GM08714 (cell line): Measurements from ENCODE around the gene MTRFR.

Experiments
- H3K4me3 ChIP-seq: fragments of 200-500 bp; sonication (Bioruptor generic); 2 replicates; pipeline ENCODE4 v1.5.1; 2014; ENCODE audit warnings: mild to moderate bottlenecking, low read length, inconsistent platforms
- ZNF274 ChIP-seq: IDR thresholded peaks from 2 replicates; pipeline ENCODE4 v1.6.1; 2012; ENCODE audit warnings: mild to moderate bottlenecking, low read depth, low read length

MTRFR gene

DNA sequence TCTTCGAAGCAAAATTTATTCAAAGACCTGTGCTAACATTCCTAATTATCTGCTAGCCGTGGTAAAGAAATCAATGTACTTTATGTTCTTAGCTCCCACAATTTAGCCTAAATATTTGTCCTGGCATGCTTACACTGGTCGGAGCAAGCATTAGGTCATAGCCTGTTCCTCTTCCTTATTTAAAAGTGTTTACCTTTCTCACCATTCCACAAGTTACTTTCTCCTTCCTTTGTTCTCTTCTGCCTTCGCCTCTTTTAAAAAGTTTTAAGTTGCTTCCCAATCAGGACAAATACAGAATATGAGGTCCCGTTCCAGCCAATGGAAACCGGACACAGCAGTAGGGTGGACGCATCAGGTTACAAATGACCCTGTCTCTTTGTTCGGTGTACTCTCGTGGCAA is 26.8 kb downstream of the MTRFR start:
- no peak for TF ChIP-seq ZNF274
- H3K4me3 ChIP-seq: no peak overlapping the region

DNA sequence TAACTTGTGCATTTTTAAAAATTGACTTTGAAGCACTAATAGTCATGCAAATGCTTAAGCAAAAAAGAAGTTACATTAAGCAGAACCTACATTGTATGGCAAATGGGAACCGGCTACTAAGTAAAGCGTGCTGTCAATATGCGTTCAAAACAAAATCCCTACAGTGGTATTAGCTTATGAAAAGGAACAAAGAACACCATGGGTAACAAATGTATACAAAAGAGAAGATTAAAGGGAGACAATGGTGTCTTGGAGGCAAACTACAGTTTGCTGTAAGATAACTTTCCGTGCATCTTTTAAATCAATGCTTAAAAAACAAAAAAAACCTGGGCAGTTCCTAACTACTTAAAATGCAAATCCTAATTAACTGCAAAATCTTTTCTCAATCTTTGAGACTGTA is 28.0 kb downstream of the MTRFR start:
- no peak for TF ChIP-seq ZNF274

DNA sequence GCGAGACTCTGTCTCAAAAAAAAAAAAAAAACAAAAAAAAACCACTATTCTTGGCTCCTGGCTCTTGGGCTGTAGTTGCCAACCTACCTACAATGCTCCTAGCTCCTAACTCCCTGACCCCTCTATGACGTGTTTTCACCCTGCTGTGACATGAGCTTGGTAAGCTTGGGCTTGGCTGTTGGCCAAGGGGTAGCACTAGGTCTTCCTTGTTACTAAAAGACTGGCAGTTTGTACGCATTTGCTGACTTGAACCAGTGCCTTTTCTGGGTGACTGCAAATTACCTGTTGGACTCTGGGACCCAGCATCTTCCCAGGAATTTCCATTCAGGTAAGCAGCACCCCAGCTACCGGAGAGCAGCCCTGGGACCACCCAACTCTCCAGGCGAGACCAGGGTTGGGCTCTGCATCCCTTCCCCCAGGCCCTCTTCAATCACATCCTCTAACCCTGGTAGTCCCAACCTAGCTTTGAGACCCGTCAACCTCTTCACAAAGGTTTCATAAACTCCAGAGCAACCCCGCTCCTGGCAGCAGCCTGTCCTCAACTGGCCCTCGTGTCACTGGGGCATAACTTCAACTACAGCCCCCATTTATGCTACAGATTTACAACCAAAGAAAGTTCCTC is 30.1 kb downstream of the MTRFR start:
- no peak for TF ChIP-seq ZNF274
- no peak overlapping the region for H3K4me3 ChIP-seq

More for the DNA sequence above, 28.0 kb downstream of the MTRFR start:
- no peak overlapping the region for H3K4me3 ChIP-seq

DNA sequence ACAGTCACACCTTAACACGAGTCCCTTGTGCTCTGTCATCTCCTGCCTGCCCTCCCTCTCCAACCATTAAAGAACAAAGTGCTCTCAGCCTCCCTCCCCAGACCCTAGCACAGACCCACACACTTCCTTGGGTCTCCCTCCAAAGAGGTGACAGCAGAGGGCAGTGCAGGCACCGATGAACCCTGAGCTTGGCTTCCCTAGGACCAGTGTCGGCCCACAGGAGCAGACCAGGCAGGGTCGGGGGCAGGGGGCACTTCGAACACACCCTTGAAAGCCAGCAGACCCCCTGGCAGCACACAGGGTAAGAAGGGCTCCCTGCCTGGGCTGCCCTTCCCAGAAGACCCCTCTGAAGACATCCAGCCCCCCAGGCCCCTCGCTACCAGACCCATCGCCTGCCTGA is 31.4 kb downstream of the MTRFR start:
- no peak for TF ChIP-seq ZNF274
- H3K4me3 ChIP-seq: no peak overlapping the region

DNA sequence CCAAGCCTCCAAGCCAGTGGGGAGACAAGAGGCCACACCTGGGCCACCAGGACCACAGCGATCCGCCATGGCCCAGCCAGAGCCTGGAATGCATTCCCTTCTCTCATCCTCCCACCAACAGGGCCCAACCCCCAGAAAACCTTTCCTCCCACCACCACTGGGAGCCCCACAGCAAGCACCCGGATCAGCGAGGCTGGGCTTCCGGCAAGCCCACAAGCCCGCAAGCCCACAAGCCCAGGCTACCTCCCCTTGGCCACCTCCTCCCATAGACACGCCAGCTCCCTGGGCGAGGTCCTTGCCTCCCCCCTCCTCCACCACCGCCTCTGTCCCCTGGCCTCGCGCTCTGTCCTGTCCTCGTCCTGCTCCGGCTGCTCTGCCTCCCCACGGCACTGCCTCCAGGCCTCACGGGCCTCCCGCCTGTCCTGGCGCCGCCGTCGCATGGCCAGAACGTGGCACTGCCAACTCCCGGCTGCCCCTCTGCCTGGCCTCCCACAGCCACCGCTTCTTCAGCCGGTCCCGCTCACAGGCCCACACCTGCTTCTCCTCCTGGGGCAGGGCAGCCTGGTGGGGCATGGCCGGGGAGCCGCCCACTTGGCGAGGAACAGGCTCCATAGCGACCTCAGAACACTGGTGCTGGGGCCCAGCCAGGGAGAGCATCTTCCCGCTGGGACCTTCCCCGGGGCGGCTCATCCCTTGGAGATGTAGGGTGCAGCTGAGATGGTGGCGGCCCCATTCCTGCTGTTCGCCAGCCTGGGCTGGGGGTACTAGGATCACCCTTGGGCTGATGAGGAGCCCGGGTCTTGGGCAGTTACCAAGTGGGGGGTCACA is 32.8 kb downstream of the MTRFR start:
- H3K4me3 ChIP-seq: no peak overlapping the region
- TF ChIP-seq ZNF274: no peak

DNA sequence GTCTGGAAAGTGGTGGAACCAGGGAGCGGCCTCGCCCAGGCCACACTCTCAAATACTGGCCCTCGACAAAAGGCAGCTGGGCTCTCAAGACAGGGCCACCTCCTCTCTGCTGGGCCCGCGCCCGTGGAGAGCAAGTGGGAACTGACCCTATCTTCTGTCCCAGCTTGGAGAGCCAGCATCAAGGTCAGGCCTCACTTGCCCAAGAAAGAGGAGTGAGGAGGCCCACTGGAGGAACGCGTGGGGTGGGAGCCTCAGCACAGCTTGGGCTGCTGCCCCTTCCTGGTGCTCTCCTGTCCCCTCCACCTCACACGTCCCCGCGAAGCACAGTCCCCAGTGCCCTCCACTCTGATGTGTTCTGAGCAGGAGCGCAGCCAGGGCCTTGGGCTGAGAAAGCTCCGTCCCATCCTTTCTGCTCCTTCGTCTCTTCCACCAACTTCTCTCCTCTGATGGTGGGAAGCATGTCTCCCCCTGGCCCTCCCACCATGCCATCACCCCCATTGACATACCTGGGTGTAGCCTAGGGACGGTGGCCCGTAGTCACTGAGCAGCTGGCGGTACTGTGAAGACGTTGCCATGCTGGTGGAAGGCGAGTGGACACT is 33.5 kb downstream of the MTRFR start:
- TF ChIP-seq ZNF274: no peak
- H3K4me3 ChIP-seq: no peak overlapping the region

DNA sequence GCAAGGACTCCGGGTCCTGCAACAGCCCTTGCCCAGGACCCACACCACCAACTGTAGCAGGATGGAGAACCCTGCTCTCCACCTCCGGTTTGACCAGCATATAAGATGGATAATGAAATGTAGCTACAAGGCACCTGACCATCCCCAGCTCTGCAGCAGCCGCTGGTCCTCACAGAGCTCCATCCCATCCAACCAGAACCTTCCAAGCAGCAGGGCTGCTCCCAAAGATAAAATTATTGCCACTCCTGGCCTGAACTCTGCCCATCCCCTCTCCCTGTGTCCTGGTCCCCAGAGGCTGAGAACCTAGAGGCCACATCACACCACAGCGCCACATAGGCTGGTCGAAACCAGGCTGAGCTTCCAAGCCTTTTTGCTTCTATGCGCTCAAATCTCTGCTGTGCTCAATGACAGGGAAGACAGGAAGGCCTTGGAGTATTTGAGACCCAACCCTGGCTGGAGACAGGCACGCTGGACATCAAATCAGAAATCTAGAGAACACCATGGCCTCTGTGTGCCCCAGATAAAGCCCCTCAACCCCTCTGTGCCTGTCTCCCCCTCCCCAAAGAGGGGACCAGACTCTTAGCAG is 34.2 kb downstream of the MTRFR start:
- H3K4me3 ChIP-seq: no peak overlapping the region
- TF ChIP-seq ZNF274: no peak

DNA sequence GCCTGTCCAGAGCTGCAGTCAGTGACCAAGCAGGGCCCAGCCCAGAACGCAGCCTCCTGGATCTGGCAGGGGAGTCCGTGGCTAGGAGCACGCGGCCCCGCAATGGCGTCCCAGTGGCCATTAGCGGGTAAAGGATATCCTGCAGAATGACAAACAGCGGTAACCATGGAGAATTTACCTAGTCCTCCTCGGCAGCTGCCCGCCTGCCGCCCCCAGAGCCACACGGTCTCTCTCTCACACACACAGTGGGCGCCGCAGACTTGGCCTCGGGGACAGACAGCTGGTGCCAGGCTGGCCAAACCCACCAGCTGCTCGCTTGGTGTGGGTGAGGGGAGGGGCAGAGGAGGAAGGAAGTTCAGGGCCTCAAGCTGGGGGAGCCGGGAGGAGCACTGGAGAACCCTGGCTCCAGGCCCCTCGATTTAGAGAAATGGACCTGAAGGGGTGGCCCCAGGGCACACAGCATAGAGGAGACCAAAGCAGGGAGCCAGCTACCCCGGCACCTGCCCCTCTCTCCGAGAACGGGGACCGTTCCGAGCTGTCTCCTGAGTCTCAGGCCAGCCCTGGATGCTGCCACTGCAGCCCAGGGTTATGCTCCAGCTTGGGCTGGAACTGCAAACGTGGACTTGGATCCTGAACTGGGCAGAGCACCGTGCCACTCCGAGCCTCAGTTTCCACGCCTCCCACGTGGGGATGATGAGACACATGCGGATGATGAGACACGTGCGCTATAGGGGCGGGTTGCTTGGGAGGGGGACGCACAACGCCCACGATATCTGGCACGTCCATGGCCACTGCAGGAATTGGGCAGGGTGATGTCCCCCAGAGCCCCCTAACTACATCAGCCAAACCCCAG is 35.0 kb downstream of the MTRFR start:
- H3K4me3 ChIP-seq: no peak overlapping the region; the same call in 1 of the 2 replicates
- no peak for TF ChIP-seq ZNF274

DNA sequence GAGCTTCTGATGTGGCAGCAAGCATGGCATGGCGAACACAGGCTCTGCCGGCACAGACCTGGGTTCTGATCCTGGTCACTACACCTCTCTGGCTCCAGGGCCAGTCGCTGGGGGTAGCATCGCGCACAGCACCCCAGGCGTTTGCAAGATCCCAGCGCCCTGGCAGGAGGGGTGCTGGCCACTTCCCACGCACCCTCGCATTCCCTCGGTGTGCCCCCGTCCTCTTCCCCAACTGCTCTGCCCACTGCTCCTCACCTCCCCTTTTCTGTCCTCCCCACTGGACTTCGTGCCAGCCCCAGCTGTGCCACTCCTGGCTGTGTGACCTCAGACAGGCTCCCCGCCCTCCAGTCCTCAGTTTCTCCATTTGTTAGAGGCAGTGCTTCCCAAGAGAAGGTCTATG is 35.6 kb downstream of the MTRFR start:
- no peak for TF ChIP-seq ZNF274
- no peak overlapping the region; the same call in 1 of the 2 replicates for H3K4me3 ChIP-seq

DNA sequence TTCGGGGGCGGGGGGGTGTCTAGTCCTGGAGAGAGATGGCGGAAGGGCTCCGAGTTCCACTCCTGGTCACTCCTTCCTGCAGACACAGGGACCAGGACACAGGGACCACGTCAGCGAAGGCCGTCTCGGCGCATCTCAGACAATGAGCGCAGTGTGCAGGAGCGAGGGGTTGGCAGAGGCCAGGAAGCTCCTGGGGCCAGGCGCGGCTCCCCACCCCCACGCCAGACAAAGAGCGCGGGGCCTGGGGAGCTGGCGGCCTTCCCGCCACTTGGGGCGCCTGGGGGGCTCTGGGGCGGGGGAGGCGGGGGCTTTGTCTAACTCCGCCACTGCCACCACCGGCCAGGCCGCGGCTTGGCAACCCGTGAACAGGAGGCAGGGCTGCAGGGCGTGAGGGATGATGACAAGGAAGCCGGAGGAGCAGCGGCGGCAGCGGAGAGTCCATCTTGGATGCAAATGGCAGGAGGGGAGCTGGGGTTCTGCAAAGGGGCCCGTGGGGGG is 36.2 kb downstream of the MTRFR start:
- peak overlapping the region; percentile 85; the same call in 1 of the 2 replicates for H3K4me3 ChIP-seq
- no peak for TF ChIP-seq ZNF274

DNA sequence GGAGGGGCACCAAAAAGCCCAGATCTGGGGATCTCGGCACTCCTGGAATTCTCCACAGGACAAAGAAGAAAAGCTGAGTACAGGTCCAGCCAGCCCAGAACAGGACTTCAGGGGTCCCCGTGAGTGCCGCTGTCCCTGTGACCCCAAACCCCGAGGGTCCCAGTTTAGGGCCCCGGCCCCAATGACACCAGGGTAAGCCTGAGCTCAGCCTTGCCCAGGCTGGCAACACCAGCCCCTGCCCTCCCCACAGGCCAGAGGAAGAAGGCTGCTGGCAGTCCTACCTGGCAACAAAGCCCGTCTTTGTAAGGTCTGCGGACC is 36.6 kb downstream of the MTRFR start:
- TF ChIP-seq ZNF274: no peak
- peak overlapping the region; percentile 85 for H3K4me3 ChIP-seq

DNA sequence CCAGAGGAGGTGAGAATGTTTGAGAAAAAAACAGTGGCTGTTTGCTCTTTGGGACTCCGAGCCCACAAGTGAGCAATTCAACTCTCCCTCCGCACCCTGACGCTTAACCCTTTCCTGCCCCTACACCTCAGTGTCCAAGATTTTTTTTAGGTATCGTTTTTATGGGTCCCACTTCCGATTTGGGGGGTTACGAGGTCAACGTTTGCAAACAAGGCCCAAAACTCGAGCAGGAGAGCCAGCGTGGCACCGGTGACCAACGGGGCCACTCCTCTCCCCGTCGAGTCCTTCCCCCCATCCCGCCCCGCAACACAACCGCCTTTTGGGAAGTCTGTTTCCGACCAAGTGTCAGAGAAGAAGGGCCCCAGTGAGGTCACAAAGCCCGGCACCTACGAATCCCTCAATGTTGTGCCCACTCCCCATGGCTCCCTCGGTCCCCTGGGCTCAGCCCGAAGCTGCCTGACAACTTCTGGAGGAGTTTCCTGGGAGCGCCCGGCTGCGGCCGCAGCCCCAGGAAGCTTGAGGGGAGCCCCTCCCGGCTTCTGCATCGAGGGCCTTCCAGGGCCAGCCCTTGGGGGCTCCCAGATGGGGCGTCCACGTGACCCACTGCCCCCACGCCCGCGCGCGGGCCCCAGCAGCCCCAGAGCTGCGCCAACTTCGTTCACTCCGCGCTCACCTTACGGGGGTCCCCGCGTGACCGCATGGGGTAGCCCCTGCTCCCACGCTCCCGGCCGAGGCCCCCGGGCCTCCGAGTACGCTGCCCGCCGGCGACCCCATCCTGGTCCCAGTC is 37.2 kb downstream of the MTRFR start:
- H3K4me3 ChIP-seq: peak overlapping the region; percentile 85
- TF ChIP-seq ZNF274: no peak

DNA sequence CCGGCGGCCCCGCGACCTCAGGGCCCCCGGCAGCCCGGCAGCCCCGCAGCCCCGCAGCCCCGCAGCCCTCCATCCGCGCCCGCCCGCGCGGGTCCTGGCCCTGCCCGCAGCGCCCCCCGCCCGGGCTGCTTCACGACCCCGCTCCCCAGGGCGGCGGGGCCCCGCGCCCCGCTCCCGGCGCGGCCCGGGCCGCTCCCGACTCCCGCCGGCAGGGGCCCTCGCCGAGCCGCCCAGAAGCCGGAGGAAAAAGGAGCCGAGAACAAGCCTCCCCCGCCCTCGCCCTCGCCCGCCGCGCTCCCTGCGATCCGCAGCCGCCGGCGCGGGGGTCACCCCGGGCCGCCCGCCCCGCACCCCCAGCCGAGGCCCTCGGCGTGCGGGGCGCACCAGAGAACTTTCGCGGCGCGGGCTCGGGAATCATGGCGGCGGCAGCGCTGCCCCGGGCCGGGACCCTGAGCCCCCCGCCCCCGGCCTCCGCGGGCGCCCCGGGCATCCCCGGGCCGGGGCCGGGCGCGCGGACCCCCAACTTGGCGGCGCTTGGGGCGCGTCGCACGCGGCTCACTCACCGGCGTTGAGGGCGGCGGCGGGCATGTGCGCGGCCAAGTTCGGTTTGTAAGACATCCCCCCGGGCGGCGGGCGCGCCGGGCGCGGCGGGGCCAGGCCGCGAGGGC is 37.9 kb downstream of the MTRFR start:
- no peak for TF ChIP-seq ZNF274
- peak overlapping the region; percentile 85 for H3K4me3 ChIP-seq

DNA sequence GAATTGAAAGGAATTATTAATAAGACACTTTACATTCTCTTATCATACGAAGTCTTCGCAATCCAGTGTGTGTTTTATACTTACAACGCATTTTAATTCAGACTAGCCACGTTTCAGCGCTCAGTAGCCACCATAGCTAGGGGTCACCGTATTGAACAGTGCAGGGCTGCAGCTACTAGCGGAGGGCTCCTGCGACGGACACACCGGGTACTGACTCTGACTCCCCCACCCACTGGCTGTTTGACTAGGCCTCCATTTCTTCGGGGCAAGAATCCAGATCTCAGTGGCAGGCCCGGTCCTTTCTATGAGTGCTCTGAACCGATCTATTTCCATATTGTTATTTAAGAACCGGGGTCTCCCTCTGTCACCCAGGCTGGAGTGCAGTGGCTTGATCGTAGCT is 39.9 kb downstream of the MTRFR start:
- TF ChIP-seq ZNF274: no peak
- no peak overlapping the region for H3K4me3 ChIP-seq
